ENCODE results near the gene MYBPC2.

The MYBPC2 gene

GRCh38 chr19:50485284-50485955 is 52.7 kb downstream of the MYBPC2 start:
- DNase-seq = no peak

DNA sequence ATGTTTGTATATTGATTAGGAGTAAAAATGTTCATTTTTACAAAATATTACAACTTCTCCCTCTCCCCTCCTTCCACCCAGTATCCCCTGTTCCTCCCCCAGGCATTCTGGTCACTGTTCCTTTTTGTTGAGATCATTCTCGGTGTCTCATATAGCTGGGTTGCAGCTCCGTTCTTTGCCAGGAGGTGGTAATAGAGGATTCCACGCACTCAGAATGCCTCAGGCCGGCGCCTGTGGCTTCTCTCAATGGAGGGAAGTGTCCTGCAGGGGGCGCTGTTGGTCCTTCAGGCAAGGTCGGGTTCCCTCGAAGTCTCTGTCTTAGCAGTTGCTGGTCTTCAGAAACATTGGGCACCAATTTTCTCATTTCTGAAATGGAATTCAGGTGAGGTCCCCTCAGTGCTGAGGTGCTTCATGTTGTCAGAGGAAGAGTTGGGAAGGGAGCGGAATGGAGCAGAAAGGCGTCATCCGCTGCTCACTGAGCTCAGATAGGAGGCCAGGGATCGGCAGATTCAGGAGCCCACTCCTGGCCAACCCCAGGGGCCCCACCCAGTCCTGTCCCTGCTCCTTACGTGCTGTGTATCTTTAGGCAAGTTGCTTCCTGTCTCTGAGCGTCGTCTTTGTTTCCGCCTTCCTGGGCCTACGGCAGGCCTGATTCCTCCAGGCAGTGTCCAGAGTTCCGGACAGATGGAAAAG is 54.3 kb downstream of the MYBPC2 start:
- peak; percentile 88 for DNase-seq

- DNase-seq = no peak
These were observed 55.9 kb downstream of the MYBPC2 start for GRCh38 chr19:50488389-50489194.

GRCh38 chr19:50489461-50490011 is 56.8 kb downstream of the MYBPC2 start:
- DNase-seq = peak; percentile 68

DNA sequence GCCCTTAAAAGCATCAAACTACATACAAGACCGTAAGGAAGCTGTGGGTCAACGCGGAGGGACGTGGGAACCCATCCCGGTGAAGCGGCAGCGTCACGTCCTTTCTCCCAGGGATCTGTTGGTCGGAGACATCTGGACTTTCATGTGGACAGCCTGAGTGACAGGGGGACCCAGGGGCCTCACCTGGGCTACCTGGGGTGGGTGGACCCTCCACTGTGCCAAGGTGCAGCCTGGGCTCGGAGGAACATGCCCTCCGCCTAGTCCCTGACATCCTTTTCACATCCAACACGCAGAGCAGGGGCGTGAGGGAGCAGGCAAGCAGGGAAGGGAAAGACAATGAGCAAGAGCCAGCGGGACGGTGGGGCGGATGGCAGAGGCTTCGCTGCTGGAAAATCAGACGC is 57.7 kb downstream of the MYBPC2 start:
- peak; percentile 51 for DNase-seq

- DNase-seq = no peak
These were observed 58.3 kb downstream of the MYBPC2 start for GRCh38 chr19:50490991-50491472.

- DNase-seq = no peak
These were observed 59.8 kb downstream of the MYBPC2 start for GRCh38 chr19:50492303-50493052.

DNA sequence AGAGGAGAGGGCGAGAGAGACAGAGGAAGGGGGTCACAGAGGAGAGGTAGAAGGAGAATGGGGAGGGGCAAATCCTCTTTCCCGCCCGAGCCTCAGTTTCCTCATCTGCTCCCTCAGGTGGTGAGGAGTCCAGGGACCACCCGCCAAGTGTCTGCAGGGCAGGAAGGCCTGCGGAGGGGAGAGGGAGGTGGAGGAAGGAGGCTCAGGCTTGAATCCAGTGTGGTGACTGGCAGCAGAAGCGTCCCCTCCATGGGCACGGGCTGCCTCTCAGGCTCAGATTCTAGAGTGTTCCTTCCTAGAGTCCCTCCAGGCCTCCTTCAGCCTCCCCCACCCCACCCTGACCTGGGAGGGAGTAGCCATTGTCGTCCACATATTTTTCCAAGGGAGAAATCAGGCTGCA is 60.5 kb downstream of the MYBPC2 start:
- no peak for DNase-seq

- no peak for DNase-seq
These were observed 61.7 kb downstream of the MYBPC2 start for GRCh38 chr19:50494186-50495019.

DNA sequence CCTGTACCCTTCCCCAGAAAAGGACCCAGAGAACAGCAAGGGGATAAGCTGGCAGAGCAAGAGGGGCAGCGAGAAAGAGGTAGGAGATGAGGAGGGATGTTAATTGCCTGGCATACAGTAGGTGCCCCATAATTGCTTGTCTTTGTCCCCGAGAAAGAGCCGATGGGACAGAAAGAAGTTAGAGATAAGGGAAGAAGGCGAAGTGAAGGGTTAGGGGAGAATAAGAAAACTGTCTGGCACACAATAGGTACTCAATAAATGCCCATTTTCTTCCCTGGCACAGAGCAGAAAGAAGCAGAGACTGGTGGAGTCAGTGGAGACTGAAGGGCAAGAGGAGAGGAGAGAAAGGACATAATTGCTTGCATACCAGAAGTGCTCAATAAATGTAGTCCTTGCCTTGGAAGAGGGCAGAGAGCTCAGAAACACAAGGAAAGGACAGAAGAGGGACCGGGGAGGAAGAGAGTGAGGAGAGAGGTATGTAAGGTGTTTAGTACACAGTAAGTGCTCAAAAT is 62.4 kb downstream of the MYBPC2 start:
- no peak for DNase-seq

- DNase-seq = peak; percentile 98
These were observed 63.7 kb downstream of the MYBPC2 start for GRCh38 chr19:50496189-50497021.

GRCh38 chr19:50497022-50497405 is 64.3 kb downstream of the MYBPC2 start:
- no peak for DNase-seq

- no peak for DNase-seq
These were observed 65.7 kb downstream of the MYBPC2 start for GRCh38 chr19:50498219-50499056.

DNA sequence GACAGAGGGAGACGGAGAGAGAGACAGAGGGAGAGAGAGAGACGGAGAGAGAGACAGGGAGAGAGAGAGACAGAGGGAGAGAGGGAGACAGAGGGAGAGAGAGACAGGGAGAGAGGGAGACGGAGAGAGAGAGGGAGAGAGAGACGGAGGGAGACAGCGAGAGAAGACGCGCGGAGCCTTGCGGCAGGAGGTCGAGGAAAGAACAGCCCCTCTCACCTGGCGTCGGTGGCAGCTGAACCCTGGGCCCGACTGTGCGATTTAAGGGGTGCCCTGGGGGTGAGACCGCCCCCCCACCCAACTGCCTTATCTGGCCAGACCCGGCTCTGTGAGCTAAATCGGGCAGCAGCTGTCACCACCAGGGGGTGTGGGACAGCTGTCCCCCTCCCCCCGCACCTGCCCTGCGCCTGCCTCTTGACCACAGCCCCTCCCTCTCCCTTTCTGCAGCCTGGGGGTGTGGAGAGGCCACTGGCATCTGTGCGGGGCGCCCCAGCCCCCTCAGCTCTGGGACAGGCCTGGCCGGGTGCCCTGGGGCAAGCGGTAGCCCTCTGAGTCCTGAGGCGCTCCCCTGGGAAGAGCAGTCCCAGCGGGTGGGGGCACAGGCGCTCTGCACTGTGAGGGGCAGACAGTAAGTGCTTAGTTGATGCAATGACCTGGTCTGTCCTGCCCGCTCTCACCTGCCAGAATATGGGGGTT is 67.5 kb downstream of the MYBPC2 start:
- DNase-seq = no peak

- peak; percentile 91 for DNase-seq
These were observed 68.1 kb downstream of the MYBPC2 start for GRCh38 chr19:50500753-50501151.

DNA sequence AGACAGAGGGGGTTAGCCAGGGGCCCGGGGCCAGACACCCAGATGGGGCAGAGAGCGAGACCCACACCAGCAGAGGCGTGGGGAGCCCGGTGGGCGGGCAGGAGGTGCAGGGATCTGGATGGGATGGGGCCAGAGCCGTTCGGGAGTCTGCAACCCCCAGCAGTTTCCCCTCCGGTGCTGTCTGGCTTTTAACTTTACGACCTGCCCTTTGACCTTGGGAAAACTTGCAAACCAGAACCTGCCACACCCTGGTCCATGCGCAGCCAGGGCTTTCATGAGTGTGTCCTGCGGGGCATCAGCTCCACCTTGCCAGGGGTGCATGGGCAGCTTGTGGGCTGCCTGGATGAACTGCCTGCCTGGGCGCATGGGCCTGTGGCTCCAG is 68.5 kb downstream of the MYBPC2 start:
- DNase-seq = peak; percentile 89

DNA sequence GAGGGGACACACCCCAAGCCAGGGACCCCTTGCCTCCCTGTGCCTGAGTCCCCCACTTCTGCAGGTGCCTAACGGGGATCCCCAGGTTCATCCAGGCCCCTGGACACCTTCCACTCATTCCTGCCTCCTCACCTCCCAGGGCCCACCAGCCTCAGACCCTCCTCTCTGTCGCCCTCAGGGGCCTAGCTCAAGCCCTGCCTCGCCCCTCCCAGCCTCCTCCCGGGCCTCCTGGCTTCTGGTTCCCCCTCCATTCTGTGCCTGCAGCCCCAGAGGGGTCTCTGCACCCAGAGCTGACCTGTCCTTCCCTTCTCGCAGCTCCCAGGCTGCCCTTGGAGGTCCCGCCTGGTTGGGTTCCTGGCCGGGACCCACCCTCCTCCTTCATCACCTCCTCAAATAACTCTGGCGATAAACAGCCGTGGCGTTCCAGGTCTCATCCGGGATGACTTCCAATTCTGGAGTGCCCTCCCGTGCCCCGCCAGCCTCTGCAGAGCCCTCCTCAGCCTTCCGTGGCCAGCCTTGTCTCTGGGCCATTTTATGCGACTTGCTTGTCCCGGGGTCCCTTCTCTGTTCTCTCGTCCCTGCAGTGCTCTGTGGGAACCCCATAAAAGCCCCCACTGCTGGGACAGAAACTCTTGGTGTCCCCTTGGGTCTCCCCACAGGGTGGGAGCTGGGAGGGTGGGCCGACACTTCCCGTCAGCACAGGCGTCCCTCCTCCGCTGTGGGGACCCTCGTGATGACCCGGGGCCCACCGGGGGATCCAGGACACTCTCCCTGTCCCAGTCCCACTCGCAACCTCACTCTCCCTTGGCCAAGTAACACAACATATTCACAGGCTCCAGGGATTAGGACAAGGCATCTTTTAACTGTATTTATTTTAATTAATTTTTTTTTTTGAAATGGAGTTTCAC is 69.1 kb downstream of the MYBPC2 start:
- no peak for DNase-seq
